IPS-11a (cell line): ENCODE data around the gene HDHD5.

ENCODE experiments used
- H3K4me3 ChIP-seq: one replicate; pipeline ENCODE4 v1.5.1; 2013; ENCODE audit warnings: low read depth, low read length, control low read depth

Gene HDHD5

GRCh38 chr22:17106785-17107546, 52.1 kb downstream of the HDHD5 start:
- H3K4me3 ChIP-seq, result no peak overlapping the region

- H3K4me3 ChIP-seq, result no peak overlapping the region
Observed at GRCh38 chr22:17106161-17106784, 52.8 kb downstream of the HDHD5 start.

DNA sequence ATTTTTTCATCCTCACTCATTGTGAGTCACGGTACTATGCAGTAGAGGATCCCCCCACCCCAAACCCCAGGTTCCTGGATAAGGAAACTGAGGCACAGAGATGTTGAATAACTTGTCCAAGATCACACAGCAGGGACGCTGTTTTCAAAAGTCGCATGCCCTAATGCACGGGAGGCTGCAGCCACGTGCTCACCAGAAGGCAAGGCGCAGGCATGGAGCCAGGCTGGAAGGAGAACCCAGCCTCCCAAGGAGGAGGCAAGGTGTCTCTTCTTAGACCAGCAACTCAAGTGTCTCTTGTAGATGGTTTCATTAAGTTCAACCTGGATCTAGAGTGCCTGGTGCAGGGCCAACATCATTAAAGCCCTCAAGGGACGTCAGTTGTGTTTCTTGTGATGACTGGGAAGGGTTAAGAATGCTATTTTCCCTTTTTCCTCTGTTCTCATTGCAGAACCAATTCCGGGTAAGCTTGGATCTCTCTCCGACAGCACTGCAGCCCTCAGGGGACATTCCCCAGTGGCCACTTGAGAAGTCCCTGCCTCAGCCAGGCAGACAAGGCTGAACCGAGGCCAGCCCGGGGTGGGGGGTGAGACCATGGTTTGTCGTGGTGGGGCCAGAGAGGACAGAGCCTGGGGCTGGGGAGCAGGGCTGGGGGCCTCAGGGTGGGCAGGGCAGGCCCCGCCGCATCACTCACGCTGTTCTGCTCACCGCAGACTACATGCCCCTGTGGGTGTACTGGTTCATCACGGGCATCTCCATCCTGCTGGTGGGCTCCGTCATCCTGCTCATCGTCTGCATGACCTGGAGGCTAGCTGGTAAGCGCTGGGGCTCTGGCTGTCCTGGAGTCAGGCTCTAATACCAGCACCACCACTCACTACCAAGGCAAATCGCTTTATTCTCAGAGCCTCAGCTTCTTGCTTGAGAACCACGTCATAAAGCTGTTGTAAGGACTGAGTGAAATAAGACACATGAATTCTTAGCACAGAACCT, 53.6 kb downstream of the HDHD5 start:
- H3K4me3 ChIP-seq, result no peak overlapping the region

- no peak overlapping the region for H3K4me3 ChIP-seq
Observed at GRCh38 chr22:17104336-17104935, 54.6 kb downstream of the HDHD5 start.

- no peak overlapping the region for H3K4me3 ChIP-seq
Observed at GRCh38 chr22:17103351-17103750, 55.7 kb downstream of the HDHD5 start.

- no peak overlapping the region for H3K4me3 ChIP-seq
Observed at GRCh38 chr22:17102297-17102667, 56.8 kb downstream of the HDHD5 start.

- H3K4me3 ChIP-seq, result no peak overlapping the region
Observed at GRCh38 chr22:17101475-17102296, 57.4 kb downstream of the HDHD5 start.

GRCh38 chr22:17100621-17101020, 58.5 kb downstream of the HDHD5 start:
- H3K4me3 ChIP-seq, result no peak overlapping the region

DNA sequence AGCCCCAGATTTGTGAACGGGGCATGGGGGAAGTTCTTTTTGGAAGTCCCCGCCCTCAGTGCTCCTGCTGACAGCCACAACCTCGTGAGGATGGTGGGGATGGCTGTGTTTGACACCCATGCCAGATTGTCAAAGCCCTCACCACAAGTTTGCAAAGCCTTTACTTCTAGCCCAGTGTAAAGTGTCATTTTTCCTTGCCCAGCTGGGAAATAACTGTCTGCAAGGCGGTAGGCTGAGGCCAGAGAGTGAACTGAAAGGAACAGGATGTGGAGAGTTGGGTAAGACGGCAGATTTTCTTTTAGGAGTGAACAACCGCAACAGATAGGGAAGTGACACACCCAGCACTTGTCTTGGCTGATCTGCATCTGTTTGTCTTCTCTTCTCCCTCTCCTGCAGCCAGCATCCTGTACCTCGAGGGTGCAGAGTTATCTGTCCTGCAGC, 60.7 kb downstream of the HDHD5 start:
- no peak overlapping the region for H3K4me3 ChIP-seq

GRCh38 chr22:17097701-17098100, 61.4 kb downstream of the HDHD5 start:
- no peak overlapping the region for H3K4me3 ChIP-seq

- H3K4me3 ChIP-seq, result no peak overlapping the region
Observed at GRCh38 chr22:17097062-17097461, 62.0 kb downstream of the HDHD5 start.

DNA sequence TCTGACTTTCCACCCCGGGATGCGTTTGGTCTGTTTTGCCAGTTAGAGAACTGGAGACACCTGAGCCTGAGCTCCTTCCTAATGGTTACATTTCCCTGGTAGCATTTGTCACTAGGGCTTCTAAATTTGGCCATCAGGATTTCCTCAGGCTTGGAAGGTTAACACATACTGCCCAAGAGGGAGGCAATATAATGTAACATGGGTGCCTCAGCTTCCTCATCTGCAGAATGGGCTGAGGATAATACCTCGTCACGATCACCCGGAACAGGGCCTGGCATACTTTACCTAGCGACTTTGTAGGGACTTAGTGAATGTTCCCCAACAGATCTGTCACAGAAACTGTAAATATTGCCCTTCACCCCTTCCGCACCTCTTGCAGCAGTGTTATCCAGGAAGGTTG, 63.0 kb downstream of the HDHD5 start:
- no peak overlapping the region for H3K4me3 ChIP-seq

GRCh38 chr22:17095538-17095937, 63.5 kb downstream of the HDHD5 start:
- no peak overlapping the region for H3K4me3 ChIP-seq

DNA sequence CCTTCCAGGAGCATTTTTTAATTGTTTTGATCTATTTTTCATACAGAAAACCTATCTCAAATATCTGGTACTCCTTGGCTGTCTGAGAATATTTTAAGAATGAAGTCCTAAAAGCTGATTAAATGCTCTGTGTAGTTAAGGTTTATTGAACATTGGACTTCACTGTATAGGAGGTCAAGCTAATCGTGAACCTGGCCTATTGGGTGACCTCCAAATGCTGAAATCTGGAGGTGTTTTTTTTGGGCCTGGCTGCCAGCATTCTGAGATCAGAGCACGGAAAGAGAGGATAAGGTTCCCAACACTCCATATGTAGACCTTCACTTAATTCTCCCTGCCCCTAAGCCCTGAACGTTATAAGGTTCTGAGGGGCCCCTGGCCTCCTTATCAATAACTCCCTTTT, 66.0 kb downstream of the HDHD5 start:
- H3K4me3 ChIP-seq, result no peak overlapping the region

- H3K4me3 ChIP-seq, result no peak overlapping the region
Observed at GRCh38 chr22:17091851-17092250, 67.2 kb downstream of the HDHD5 start.

DNA sequence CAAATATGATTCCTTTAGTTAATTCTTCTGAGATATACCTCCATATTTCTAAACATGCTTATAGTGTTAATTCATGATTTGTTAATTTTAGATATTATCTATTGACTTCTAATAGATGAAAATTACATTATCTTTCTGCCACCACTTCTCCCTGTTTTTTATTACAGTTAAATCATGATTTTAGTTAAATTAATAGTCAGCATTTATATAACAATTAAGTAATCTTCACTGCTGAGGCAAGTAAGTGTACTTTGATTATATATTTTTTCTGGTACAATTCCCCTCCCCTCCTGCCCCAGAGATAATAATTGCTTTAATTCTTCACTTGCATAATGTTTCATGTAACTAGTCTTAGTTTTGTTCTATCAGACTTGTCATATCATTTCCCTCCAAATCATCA, 68.5 kb downstream of the HDHD5 start:
- no peak overlapping the region for H3K4me3 ChIP-seq
